Sciatic nerve (tissue), 2 donors: ENCODE results near the gene MARK4. TPM values are rescaled to one million over a fixed set of nuclear protein-coding genes. Genes with fewer than 3 reads are reported as not detected.

Experiments
- ATAC-seq: fragments of 200-7000 bp; cut with Tn5 transposase; one replicate; pipeline ENCODE4 v1.9.1; 2020; ENCODE audit warnings: mild to moderate bottlenecking, moderate library complexity
- DNase-seq: peaks from one replicate; pipeline ENCODE4 v3.0.0-alpha.2; 2020; ENCODE audit warnings: low spot score
- intact Hi-C: fragments of 100-400 bp; cut with DNase I; formaldehyde crosslinking; loops from one replicate; pipeline ENCODE4 v1.14.2; 2022
- total RNA-seq: library from RNA; stranded (reverse); fragmentation: NEBNext Ultra II Directional; extraction: Animal tissue kit (Norgen Biotek cat#: 25700); gene quantifications from one replicate; pipeline ENCODE4 v1.2.1, GENCODE V29; 2021
- donor health status: DM: no; HTN: no; CAD: no.
- donor health status: DM: no; HTN: no; CAD: no.

Gene MARK4
- total RNA-seq, 1 donor from 2014 or later, result 37.5 TPM

DNA sequence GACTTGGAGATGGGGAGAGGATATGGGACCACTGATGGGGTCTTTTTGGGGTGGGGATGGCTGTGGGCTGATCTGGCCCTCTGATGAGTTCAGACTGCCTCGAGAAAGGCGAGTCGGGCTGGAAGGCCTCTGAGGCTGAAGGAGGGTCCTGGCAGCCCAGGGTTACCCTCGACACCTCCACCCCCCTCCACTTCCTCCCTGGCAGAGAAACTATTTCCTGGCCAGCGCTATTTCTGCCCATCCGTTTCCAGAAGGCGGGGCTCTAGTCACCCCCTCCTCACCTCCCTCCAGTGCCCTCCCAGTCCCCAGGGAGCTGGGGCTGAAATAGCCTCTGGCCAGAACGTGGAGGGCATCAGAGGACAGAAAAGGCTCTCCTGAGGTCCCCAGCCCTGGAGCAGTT lies 15.6 kb upstream of the MARK4 start:
- intact Hi-C loops, result no loop called here
- ATAC-seq (no peak), DNase-seq (no peak)

DNA sequence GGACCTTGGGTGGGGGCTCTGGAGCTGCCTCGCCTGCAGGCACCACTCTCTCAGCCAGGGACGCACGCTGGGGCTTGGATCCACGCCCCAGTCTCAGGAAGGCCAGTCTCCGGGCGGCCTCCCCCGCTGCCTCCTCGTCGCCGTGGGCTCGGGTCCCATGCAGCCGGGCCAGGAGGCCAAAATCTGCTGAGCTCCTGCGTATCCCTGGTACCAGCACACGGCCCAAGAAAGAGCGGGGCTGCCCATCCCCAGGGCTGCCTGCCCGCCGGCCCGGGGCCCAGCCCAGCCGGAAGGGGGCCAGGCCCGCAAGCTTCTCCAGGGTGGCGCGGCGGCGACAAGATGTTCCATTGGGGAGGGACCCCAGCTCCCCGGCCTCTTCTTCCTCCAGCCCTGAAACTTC lies 12.5 kb upstream of the MARK4 start:
- intact Hi-C loops, result no loop called here
- ATAC-seq (no peak), DNase-seq (no peak)

DNA sequence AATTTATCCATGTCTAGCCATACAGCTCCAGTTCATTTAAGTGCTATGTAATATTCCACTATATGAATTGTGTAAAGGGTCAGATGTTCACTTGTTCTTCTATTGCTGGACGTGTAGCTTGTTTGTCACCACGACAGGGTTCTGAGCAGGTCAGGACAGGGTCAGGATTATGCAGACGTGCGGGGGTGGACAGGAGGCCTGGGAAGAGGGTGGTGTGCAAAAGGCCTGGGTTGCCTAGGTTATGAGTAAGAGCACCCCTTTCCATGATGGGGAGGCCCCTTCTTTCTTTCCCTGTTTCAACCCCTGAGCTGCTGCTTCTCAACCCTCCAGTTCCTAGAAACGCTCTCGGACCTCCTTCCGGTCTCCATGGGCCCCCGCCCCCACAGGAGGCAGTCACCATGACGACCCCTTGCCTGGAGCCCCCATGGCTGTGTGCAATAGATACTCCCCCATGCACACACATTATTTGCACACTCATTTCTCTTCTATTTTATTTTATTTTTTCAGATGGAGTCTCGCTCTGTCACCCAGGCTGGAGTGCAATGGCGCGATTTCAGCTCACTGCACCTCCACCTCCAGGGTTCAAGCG lies 7.8 kb upstream of the MARK4 start:
- ATAC-seq (no peak), DNase-seq (no peak)
- intact Hi-C loops, result no loop called here

DNA sequence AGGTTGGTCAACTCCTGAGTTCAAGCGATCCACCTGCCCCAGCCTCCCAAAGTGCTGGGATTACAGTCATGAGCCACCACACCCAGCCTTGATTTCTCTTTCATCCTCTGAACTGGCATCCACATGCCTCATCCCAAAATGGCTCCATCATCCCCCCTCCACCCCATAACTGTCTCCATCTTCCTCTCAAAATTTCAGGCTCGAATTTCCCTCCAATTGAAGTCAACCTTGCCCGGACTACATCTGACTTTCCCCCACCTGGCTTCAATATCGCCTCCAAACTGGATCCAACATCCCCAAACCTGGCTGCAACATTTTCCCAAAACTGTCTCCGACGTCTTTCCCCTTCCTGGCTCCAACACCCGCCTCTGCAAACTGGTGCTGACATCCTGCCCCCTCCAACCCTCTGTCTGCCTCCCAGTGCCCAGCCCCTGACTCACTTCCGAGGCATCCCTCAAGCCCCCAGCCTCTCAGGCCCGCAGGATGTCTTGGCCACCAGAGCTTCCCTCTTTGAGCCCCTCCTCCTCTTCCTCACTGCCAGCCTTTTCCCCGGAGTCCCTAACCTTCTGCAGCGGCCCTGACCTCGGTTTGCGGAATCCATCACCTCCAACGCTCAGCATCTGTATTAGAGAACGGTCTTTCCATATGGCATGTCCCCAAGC lies 6.8 kb upstream of the MARK4 start:
- no peak for ATAC-seq
- intact Hi-C loops, result no loop called here

DNA sequence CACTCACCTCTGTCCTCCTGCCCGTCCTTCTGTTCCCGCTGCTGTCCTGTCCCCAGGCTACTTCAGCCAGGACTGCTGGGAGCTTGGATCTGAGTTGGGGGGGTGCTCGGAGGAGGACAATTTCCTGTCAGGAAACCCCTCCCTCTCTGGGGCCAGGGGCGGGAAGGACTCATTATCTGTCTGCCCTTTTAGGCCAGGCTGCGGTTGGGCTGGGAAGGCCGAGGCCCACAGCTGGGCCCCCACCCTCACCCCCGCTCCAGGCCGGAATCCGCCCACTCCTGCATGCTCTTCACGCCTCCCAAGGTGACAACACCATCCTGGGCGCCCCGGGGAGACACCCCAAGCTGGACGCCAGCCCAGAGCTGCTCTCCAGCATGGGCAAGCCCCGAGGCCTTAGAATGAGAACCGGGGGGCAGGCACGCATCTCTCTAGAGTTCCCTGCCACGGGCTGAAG lies 5.7 kb upstream of the MARK4 start, which contains the start of gene EXOC3L2:
TSS of gene EXOC3L2 (minus strand) at position 74 of the 454 bp plus-strand sequence. CDS start 6,362 bp downstream, outside the sequence.
- no peak for ATAC-seq
- intact Hi-C loops, result loop anchor here (5.0 kb wide), 1 partner anchor 43 kb away; no protein-coding TSS in a partner anchor
- DNase-seq, result no peak

More for the DNA sequence above, 6.8 kb upstream of the MARK4 start:
- DNase-seq, result no peak

DNA sequence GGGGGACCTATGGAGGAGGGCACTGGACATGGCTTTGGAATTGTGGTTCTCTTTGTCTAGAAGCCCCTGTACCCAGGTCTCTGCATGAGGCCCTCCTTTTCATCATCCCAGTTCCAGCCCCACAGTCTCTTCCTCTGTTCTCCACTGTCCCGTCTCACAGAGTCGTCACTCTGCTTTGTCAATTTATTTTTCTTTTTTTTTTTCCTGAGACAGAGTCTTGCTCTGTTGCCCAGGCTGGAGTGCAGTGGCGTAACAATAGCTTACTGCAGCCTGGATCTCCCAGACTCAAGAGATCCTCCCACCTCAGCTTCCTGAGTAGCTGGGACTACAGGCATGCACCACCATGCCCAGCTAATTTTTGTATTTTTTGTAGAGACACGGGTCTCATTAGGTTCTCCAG lies 5.2 kb upstream of the MARK4 start:
- no peak for ATAC-seq
- no peak for DNase-seq
- intact Hi-C loops, result loop anchor here (5.0 kb wide), 1 partner anchor 44 kb away; no protein-coding TSS in a partner anchor

DNA sequence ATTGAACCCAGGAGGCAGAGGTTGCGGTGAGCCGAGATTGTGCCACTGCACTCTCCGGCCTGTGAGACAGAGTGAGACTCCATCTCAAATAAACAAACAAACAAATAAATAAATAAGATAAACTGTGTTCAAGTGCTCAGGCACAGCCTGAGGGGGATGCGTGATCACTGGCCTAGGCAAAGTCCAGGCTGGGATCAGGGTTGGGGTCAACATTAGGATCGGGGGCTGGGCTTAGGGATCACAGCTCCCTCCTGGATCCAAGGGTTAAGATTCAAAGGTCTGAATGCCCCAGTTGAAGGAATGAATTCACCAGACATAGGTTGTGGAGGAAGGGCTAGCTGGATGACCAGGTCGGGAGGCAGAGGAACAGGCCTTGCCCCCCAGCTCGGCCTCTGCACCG lies 3.9 kb upstream of the MARK4 start:
- DNase-seq (no peak), ATAC-seq (no peak)
- intact Hi-C loops, result loop anchor here (5.0 kb wide), 1 partner anchor 45 kb away; no protein-coding TSS in a partner anchor

DNA sequence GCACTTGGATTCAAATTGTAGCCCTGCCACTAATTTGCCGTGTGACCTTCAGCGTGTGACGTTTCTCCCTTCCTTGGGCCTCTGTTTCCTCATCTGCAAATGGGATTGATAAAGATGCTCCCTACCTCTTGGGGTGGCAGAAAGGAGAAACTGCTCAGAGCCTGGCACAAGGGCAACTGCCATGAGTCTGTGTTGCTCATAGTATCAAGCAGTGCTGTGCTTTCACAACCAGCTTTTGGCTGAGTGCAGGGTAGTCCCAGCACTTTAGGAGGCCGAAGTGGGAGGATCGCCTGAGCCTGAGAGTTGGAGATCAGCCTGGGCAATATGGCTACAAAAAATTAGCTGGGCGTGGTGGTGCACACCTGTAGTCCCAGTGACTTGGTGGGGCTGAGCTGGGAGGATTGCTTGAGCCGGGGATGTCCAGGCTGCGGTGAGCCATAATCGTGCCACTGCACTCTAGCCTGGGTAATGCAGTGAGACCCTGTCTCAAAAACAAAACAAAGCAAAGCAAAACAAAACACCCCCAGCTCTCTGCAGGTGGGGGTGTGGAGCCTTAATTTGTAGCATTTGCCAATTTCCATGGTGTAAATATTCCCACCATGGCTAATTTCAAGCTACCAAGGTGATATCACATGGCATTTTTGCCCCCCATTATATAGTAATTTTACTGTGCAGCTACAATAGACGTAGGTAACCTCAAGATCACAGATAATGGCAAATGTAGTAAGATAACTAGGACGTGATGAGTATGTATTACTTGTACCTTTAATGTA lies 1.6 kb upstream of the MARK4 start:
- intact Hi-C loops, result loop anchor here (5.0 kb wide), 2 partner anchors 47 to 162 kb away; no protein-coding TSS in a partner anchor
- DNase-seq (no peak), ATAC-seq (no peak)

DNA sequence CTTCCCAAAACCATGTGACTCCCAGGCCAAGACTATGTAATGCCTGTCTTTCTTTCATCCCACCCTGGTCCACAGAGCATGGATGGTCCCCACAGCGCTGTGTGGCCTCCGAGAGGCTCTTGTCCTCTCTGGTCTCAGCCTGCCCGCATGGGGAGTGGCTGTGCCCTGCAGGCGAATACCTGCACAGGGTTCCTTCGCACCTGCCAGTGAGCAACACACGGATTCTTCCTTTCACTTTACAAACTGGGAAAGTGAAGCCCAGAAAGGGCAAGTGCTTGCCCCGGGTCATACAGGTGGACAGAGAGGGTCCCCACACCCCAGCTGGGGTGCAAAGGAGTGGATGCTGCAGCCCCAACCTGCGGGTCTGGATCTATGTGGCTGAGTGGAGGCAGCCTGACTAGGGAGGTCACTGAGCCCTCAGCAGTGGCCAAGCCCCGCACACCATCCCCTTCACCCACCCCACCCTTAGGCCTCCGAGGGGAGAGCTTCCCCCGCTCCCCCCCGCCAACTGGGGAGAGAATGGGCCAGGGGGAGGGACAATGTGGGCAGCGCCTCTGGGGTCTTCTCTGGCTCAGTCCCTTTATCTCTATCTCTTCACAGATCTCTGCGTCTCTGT lies 747 bp upstream of the MARK4 start:
- DNase-seq, result no peak
- intact Hi-C loops, result loop anchor here (5.0 kb wide), 1 partner anchor 163 kb away; no protein-coding TSS in a partner anchor
- ATAC-seq, result peak; percentile 2

DNA sequence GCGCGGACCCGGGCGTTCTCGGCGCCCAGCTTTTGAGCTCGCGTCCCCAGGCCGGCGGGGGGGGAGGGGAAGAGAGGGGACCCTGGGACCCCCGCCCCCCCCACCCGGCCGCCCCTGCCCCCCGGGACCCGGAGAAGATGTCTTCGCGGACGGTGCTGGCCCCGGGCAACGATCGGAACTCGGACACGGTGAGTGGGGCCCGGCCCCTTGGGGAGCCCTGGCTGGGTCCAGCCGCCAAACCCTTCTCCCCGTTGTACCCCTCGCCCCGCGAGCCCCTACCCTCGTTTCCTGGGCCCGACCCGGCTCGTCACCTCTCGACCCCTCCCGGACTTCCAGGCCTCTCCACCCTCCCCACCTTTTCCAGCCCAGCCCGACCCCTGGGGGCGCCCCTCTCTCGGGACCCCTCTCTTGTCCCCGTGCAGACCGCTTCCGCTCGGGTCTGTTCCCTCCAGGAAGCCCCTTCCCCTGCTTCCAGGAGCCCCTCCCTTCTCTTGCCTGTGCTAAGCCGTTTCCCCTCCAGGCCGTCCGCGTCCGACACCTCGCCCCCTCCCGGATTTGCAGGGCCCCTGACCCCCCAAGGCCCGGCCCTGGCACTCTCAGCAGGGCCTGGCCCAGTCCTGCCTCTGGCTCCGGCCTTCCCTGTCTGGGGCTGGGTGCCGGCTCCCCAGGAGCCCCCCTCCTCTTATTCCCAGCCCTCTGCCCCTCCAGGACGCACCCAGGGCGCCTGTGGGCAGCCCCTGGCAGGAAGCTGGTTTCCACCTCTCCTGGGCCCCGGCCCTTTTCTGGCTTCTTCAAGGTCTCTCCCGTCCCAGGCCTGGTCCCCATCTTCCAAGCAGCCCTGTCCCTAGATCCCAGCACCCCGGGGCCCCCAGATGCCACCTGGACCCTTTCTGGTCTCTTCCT lies 632 bp downstream of the MARK4 start:
- intact Hi-C loops, result loop anchor here (5.0 kb wide), 1 partner anchor 164 kb away; no protein-coding TSS in a partner anchor
- ATAC-seq (peak; percentile 31), DNase-seq (no peak)

DNA sequence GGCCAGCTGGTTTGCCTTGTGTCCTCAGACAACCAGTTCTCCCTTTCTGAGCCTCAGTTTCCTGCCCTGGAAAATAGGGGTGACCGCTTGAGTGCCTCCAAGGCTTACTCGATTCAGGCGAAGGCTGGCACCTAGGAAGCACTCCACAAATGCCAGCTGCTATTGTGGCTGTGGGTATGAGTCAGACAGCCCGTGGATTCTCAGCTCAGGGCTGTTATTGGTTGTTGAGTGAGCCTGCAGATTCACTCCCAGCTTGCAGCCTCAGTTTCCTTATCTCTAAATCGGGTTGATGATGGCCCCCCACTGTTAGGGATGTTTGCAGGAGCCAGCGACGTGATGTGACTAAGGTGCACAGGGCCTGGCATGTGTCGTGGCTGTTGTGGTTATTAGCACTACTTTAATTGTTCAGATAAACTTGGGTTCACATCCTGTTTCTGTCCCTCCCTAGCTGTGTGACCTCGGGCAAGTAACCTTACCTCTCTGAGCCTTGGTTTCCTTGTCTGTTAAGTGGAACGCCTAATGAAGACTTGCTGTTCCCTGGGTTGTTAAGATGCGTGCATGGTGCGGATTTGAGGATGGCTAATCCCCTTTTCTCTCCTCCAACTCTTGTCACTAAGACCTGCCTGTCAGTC lies 2.4 kb downstream of the MARK4 start:
- ATAC-seq, result no peak
- no peak for DNase-seq
- intact Hi-C loops, result loop anchor here (5.0 kb wide), 1 partner anchor 166 kb away; no protein-coding TSS in a partner anchor

DNA sequence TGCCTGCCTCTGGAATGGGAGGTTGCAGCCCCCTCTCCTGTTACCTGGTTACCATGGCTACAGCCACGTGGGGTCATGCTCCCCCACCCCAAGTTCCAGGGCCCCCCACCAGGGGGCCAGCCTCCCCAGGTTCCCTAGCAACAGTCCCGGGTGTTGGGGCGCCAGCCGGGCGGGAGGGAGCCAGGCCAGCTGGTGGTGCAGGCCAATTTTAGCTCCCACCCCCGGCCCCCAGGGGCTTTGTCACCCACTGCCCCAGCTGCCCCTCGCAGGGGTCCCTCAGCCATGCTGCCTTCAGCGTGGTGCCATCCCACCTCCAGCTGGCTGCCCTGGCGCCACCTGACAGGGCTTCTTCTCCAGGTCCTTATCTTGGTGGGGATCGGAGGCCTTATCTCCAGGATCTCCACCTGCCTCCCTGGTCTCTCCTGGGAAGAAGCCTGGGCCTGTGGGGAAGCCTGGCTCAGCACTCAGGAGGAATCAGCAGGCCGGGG lies 3.0 kb downstream of the MARK4 start:
- no peak for ATAC-seq
- no peak for DNase-seq
- intact Hi-C loops, result loop anchor here (5.0 kb wide), 1 partner anchor 167 kb away; no protein-coding TSS in a partner anchor

DNA sequence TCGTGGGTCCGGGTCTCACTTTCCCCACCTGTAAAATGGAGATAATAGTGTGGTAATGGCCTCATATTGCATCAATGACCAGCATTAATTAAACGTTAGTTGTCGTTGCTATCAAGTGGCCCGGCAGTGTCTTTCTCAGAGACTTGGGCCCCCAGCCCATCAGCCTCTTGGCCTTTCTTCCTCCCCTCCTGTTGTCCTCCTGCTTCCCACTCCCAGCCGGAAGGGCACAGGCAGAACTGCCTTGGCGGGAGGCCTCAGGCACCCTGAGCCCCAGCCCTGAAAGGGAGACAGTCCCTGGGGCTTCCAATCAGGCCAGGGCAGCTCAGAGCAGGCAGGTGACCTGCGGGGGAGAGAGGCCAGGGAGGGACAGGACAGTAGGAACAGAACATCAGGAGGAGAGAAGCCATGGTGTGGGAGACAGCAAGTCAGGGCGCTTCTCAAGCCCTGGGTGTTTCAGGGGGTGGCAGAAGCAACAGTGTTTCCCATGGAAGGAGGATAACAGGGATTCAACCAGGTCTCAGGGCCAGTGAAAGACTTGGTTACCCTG lies 4.6 kb downstream of the MARK4 start:
- no peak for ATAC-seq
- no peak for DNase-seq

DNA sequence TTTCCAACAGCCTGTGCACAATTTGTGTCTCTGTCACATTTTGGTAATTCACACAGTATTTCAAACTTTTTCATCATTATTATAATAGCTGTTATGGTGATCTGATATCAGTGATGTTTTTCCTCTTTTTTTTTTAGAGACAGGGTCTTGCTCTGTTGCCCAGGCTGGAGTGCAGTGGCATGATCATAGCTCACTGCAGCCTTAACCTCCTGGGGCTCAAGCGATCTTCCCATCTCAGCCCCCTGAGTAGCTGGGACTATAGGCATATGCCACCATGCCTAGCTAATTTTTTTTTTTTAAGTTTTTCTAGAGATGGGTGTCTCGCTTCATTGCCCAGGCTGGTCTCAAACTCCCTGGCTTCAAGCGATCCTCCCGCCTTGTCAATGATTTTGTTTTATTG lies 5.8 kb downstream of the MARK4 start:
- intact Hi-C loops, result no loop called here
- ATAC-seq (no peak), DNase-seq (no peak)

More for the DNA sequence above, 4.6 kb downstream of the MARK4 start:
- intact Hi-C loops, result no loop called here

DNA sequence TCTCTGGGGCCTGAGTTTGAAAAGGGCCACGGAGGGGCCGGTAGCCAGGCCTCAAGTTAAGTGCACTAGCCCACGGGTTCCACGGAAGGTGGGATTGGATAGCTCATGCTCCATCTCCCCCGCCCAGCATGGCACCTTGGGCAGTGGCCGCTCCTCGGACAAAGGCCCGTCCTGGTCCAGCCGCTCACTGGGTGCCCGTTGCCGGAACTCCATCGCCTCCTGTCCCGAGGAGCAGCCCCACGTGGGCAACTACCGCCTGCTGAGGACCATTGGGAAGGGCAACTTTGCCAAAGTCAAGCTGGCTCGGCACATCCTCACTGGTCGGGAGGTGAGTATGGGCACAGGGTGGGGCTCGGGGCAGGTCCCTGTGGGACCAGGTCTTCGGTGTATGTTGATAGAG lies 7.8 kb downstream of the MARK4 start:
- intact Hi-C loops, result no loop called here
- DNase-seq (no peak), ATAC-seq (no peak)

DNA sequence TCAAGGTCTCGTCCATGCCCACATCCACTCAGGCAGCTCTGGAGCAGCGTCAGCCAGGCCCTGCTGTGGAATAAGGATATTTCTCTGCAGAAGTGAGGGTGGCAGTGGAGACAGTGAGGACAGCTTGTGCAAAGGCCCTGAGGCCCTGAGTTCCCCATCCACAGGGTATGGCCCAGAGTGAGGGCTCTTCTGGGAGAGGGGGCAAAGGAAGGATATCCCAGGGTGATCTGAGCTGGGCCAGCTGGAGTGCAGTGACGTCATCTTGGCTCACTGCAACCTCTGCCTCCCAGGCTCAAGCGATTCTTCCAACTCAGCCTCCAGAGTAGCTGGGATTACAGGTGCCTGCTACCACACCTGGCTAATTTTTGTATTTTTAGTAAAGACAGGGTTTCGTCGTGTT lies 11.5 kb downstream of the MARK4 start:
- intact Hi-C loops, result no loop called here
- ATAC-seq (no peak), DNase-seq (no peak)

DNA sequence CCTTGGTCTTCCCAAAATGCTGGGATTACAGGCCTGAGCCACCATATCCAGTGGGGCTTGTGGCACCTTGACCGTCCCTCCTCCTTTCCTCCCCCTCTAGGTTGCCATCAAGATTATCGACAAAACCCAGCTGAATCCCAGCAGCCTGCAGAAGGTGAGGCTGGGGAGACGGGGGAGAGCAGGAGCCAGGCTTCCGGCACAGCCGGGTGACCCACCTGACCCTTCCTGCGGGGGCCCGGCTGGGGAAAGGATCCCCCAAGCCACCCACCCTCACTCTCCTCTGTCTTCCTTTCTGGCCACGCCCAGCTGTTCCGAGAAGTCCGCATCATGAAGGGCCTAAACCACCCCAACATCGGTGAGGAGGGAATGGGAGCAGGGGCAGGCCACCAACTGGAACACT lies 11.9 kb downstream of the MARK4 start:
- DNase-seq (no peak), ATAC-seq (no peak)
- intact Hi-C loops, result no loop called here
